ENCODE results near the gene HYAL4. TPM values are rescaled to one million over a fixed set of nuclear protein-coding genes. Genes with fewer than 3 reads are reported as not detected.

The HYAL4 gene
- total and polyA plus RNA-seq, 10 donors = 0.26 TPM; not detected in 9

- H3K9me3 ChIP-seq = no peaks in the 10 kb centered on the region
- WGBS, 5 donors = 84 to 97% (median 95%) methylated on average over 1 of the region's 1 CpG
Measured at GRCh38 chr7:123821320-123821719, 23.6 kb upstream of the HYAL4 start.

DNA sequence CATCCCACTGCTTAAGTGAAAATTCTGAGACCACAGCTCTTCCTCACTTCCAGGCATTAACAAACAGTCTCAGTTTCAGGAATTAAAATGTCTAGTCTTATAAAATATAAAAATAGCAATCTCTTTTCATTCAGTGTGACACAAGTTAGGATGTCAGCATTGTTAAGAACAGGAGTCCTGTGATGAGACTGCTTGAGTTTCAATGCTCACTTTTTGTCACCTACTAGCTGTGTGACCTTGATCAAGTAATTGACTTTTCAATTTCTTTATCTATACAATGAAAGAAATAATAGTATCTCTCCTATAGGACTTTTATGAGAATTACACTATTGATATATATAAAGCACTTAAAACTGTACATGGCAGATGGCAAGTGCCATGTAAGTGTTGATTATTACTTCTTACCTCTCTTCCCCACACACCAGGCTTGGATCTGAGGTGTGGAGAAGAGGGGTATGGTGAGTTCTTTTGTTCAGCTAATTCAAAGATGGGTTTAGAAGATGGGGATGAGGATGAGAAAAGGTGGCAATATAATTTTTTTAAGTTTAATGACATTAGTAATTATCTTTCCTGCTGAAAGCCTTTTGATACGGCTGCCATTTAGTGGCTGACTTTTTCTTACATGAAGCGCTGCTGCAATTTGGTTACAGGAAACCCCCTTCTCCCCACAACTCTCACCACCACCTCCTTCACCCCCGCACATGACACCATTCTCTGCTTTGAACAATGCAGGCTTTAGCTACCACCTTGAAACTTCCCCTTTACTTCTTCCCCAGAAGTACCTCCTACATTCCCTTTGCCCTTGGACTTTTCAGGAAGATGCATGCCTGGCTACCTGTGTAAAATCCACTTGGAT, 20.8 kb upstream of the HYAL4 start:
- no peak overlapping the region for H3K27ac ChIP-seq
- H3K4me1 ChIP-seq = no peaks in the 10 kb centered on the region
- no peaks in the 10 kb centered on the region for H3K27me3 ChIP-seq (replicated peaks in 1 of 7)
- no peak overlapping the region for H3K4me3 ChIP-seq
- H3K36me3 ChIP-seq = no peaks in the 10 kb centered on the region
- no peaks in the 10 kb centered on the region for H3K9me3 ChIP-seq
- TF ChIP-seq CTCF (IDR thresholded peaks at IDR 0.05 in 8 of 11, conservative IDR thresholded peaks at IDR 0.05 in 3 of 11) = no peak
- no peak for TF ChIP-seq POLR2AphosphoS5 (IDR thresholded peaks at IDR 0.05)
- TF ChIP-seq POLR2A (IDR thresholded peaks at IDR 0.05) = no peak
- intact Hi-C loops (cut with DNase I; ENCODE audit: low total_unique reads) = no loop called here
- DNase-seq = no peak
- WGBS, 5 donors = 39 to 58% (median 49%) methylated on average over 3 of the region's 3 CpGs

More at GRCh38 chr7:123821320-123821719, 23.6 kb upstream of the HYAL4 start:
- H3K27me3 ChIP-seq (replicated peaks in 1 of 7) = no peaks in the 10 kb centered on the region
- no peak for DNase-seq
- intact Hi-C loops (cut with DNase I; ENCODE audit: low total_unique reads) = no loop called here
- no peak overlapping the region for H3K27ac ChIP-seq
- H3K4me3 ChIP-seq = no peak overlapping the region
- H3K36me3 ChIP-seq = no peaks in the 10 kb centered on the region
- H3K4me1 ChIP-seq = no peaks in the 10 kb centered on the region
- TF ChIP-seq POLR2A (IDR thresholded peaks at IDR 0.05) (no peak), CTCF (IDR thresholded peaks at IDR 0.05 in 8 of 11, conservative IDR thresholded peaks at IDR 0.05 in 3 of 11) (no peak), POLR2AphosphoS5 (IDR thresholded peaks at IDR 0.05) (no peak)

- H3K4me3 ChIP-seq = no peak overlapping the region
- no peak overlapping the region for H3K27ac ChIP-seq
- intact Hi-C loops (cut with DNase I; ENCODE audit: low total_unique reads) = no loop called here
- no peaks in the 10 kb centered on the region for H3K36me3 ChIP-seq
- TF ChIP-seq POLR2A (IDR thresholded peaks at IDR 0.05) (no peak), CTCF (IDR thresholded peaks at IDR 0.05 in 8 of 11, conservative IDR thresholded peaks at IDR 0.05 in 3 of 11) (no peak), POLR2AphosphoS5 (IDR thresholded peaks at IDR 0.05) (no peak)
- no peaks in the 10 kb centered on the region for H3K27me3 ChIP-seq (replicated peaks in 1 of 7)
- 45 to 77% (median 59%) methylated on average over 1 of the region's 1 CpG for WGBS, 5 donors
- H3K9me3 ChIP-seq = no peaks in the 10 kb centered on the region
- H3K4me1 ChIP-seq = no peaks in the 10 kb centered on the region
- DNase-seq = no peak
Measured at GRCh38 chr7:123824754-123825067, 20.3 kb upstream of the HYAL4 start.

DNA sequence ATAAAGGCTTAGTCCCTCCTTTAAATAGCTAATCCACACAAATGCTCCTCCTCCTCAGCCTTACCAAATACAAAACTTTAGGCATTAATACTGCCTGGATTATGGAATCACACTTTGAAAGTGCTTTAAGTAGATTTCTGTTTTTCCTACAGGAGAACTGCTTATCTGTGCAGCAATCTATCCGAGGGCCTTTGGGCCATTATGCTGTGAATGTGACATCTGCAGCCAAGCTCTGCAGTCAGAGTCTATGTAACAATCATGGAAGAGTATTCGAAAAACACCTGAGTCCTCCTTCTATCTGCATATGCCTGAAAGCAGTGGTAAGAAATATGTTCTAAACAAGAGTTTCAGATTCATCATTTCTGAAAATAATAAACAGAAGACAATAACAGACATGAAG, 16.2 kb upstream of the HYAL4 start:
- intact Hi-C loops (cut with DNase I; ENCODE audit: low total_unique reads) = no loop called here
- no peaks in the 10 kb centered on the region for H3K27me3 ChIP-seq (replicated peaks in 1 of 7)
- no peaks in the 10 kb centered on the region for H3K4me1 ChIP-seq
- TF ChIP-seq CTCF (IDR thresholded peaks at IDR 0.05 in 8 of 11, conservative IDR thresholded peaks at IDR 0.05 in 3 of 11) (no peak), POLR2AphosphoS5 (IDR thresholded peaks at IDR 0.05) (no peak), POLR2A (IDR thresholded peaks at IDR 0.05) (no peak)
- WGBS, 5 donors = 73 to 87% (median 79%) methylated on average over 2 of the region's 2 CpGs
- no peak for DNase-seq
- no peak overlapping the region for H3K4me3 ChIP-seq
- no peak overlapping the region for H3K27ac ChIP-seq
- H3K9me3 ChIP-seq = no peaks in the 10 kb centered on the region
- H3K36me3 ChIP-seq = no peaks in the 10 kb centered on the region

Measured in spleen (tissue), 11 donors.